ENCODE results near the gene AOAH.

DNA sequence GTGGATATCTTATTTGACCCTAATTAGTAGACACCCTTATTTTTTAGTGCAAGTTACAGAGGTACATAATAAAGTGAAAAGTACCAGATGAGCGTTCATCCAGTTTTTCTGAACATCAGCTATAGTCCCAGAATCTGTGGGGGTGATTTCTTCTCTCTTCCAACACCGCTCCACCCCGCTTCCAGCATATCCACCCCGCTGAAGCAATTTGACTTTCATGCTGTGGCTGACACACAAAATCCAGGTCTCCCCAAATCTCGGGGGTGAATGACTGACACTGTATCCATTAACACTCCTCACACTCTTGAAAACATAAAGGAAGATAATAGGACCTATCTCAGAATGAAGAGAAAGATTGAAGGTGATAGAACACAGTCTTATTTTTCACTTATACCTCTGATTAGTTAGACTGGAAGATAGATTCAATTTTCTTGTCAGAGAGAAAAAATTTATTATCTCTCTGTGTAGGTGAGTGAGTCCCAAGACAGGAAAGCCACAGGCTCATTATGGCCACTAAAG, 191.3 kb downstream of the AOAH start:
- TF ChIP-seq RAD21 (IDR thresholded peaks at IDR 0.05; ENCODE audit: low read depth), result no peak
- TF ChIP-seq, protein P1, sequence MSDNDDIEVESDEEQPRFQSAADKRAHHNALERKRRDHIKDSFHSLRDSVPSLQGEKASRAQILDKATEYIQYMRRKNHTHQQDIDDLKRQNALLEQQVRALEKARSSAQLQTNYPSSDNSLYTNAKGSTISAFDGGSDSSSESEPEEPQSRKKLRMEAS (IDR thresholded peaks at IDR 0.05), result no peak
- no peak for TF ChIP-seq TAF1 (IDR thresholded peaks at IDR 0.05; ENCODE audit: low read depth)
- no peak for TF ChIP-seq EP300 (IDR thresholded peaks at IDR 0.05; ENCODE audit: borderline replicate concordance)
- TF ChIP-seq EGR1 (IDR thresholded peaks at IDR 0.05), result no peak

Measured in Ishikawa (cell line).